MM.1S (cell line): ENCODE measurements around the gene CYP46A1.

ENCODE experiments used
- DNase-seq: peaks from one replicate; pipeline ENCODE4 v3.0.0-alpha.2; 2015
- H2AFZ ChIP-seq: fragments of 300-600 bp; sonication (generic); 2 replicates; pipeline ENCODE4 v1.6.0; 2016; ENCODE audit warnings: antibody characterized with exemption, low read length
- H3F3A ChIP-seq: fragments of 300-600 bp; sonication (generic); 2 replicates; pipeline ENCODE4 v1.6.1; 2016; ENCODE audit warnings: mild to moderate bottlenecking, antibody characterized with exemption, low read length, moderate library complexity, mixed read lengths; ENCODE audit not compliant: insufficient read depth
- H3K27ac ChIP-seq: fragments of 300-600 bp; sonication (generic); 2 replicates; pipeline ENCODE4 v1.5.1; 2016; ENCODE audit warnings: mild to moderate bottlenecking, low read length
- H3K27me3 ChIP-seq: fragments of 300-600 bp; sonication (generic); replicated peaks from 2 replicates; pipeline ENCODE4 v1.6.0; 2016; ENCODE audit warnings: low read length; ENCODE audit not compliant: insufficient read depth
- H3K36me3 ChIP-seq: fragments of 300-600 bp; sonication (generic); replicated peaks from 2 replicates; pipeline ENCODE4 v1.6.1; 2016; ENCODE audit warnings: mild to moderate bottlenecking, low read length, mixed read lengths; ENCODE audit not compliant: insufficient read depth
- H3K4me1 ChIP-seq: fragments of 300-600 bp; sonication (generic); 2 replicates; pipeline ENCODE4 v1.6.1; 2016; ENCODE audit warnings: low read length, mixed read lengths
- H3K4me2 ChIP-seq: fragments of 300-600 bp; sonication (generic); 2 replicates; pipeline ENCODE4 v1.6.0; 2016; ENCODE audit warnings: low read depth, low read length
- H3K4me3 ChIP-seq: fragments of 300-600 bp; sonication (generic); 2 replicates; pipeline ENCODE4 v1.5.1; 2016; ENCODE audit warnings: low read length, mixed read lengths
- H3K79me2 ChIP-seq: fragments of 300-600 bp; sonication (generic); 2 replicates; pipeline ENCODE4 v1.6.1; 2016; ENCODE audit warnings: mixed run types, low read length, mixed read lengths
- H3K9ac ChIP-seq: fragments of 300-600 bp; sonication (generic); 2 replicates; pipeline ENCODE4 v1.6.1; 2016; ENCODE audit warnings: low read length, mixed read lengths
- H3K9me2 ChIP-seq: fragments of 300-600 bp; sonication (generic); replicated peaks from 2 replicates; pipeline ENCODE4 v1.6.1; 2016; ENCODE audit warnings: mild to moderate bottlenecking, low read length, mixed read lengths; ENCODE audit not compliant: insufficient read depth
- H3K9me3 ChIP-seq: fragments of 300-600 bp; sonication (generic); replicated peaks from 2 replicates; pipeline ENCODE4 v1.6.1; 2016; ENCODE audit warnings: mild to moderate bottlenecking, low read length, mixed read lengths; ENCODE audit not compliant: insufficient read depth
- H4K20me1 ChIP-seq: fragments of 300-600 bp; sonication (generic); 2 replicates; pipeline ENCODE4 v1.6.1; 2016; ENCODE audit warnings: mild to moderate bottlenecking, low read length, moderate library complexity, mixed read lengths; ENCODE audit not compliant: insufficient read depth
- CTCF ChIP-seq: fragments of 300-600 bp; sonication (generic); IDR thresholded peaks from 2 replicates; pipeline ENCODE4 v1.5.1; 2016; ENCODE audit warnings: antibody characterized with exemption, low read length, mixed read lengths
- EZH2 ChIP-seq: fragments of 300-600 bp; sonication (generic); optimal IDR thresholded peaks from 2 replicates; pipeline ENCODE3; 2017; ENCODE audit warnings: low read depth, mild to moderate bottlenecking, antibody characterized with exemption, low read length, mixed read lengths
- EZH2phosphoT487 ChIP-seq: fragments of 300-600 bp; sonication (generic); IDR thresholded peaks from 2 replicates; pipeline ENCODE4 v1.6.1; 2018; ENCODE audit warnings: antibody characterized with exemption, low read length

CYP46A1 gene

GRCh38 chr14:99717682-99718013 lies 33.5 kb downstream of the CYP46A1 start:
- TF ChIP-seq CTCF (no peak), EZH2phosphoT487 (no peak), EZH2 (no peak)
- DNase-seq, result no peak
- no peaks in the 10 kb centered on the region for H4K20me1 ChIP-seq
- H3K9me2 ChIP-seq, result no peaks in the 10 kb centered on the region
- H3K27ac ChIP-seq, result no peak overlapping the region
- no peaks in the 10 kb centered on the region for H3K4me1 ChIP-seq
- H3K79me2 ChIP-seq, result no peaks in the 10 kb centered on the region
- no peaks in the 10 kb centered on the region for H3K36me3 ChIP-seq
- no peaks in the 10 kb centered on the region for H3F3A ChIP-seq
- no peaks in the 10 kb centered on the region for H3K9me3 ChIP-seq
- no peak overlapping the region for H3K9ac ChIP-seq
- no peak overlapping the region for H3K4me2 ChIP-seq
- H2AFZ ChIP-seq, result no peak overlapping the region
- no peaks in the 10 kb centered on the region for H3K27me3 ChIP-seq
- H3K4me3 ChIP-seq, result no peak overlapping the region

GRCh38 chr14:99718031-99718810 lies 34.1 kb downstream of the CYP46A1 start:
- TF ChIP-seq EZH2phosphoT487 (no peak), CTCF (no peak), EZH2 (no peak)
- Histone ChIP-seq H3K36me3 (no peaks in the 10 kb centered on the region), H3K4me2 (no peak overlapping the region), H3K4me1 (no peaks in the 10 kb centered on the region), H3K79me2 (no peaks in the 10 kb centered on the region), H3K9ac (no peak overlapping the region), H3K27me3 (no peaks in the 10 kb centered on the region), H3F3A (no peaks in the 10 kb centered on the region), H3K9me2 (no peaks in the 10 kb centered on the region), H3K27ac (no peak overlapping the region), H2AFZ (no peak overlapping the region), H3K9me3 (no peaks in the 10 kb centered on the region), H3K4me3 (no peak overlapping the region), H4K20me1 (no peaks in the 10 kb centered on the region)
- DNase-seq, result no peak

GRCh38 chr14:99718811-99719192 lies 34.7 kb downstream of the CYP46A1 start:
- H3K9me2 ChIP-seq, result no peaks in the 10 kb centered on the region
- no peaks in the 10 kb centered on the region for H3K4me1 ChIP-seq
- no peak overlapping the region for H3K9ac ChIP-seq
- H3K4me3 ChIP-seq, result no peak overlapping the region
- no peak overlapping the region for H3K27ac ChIP-seq
- no peaks in the 10 kb centered on the region for H4K20me1 ChIP-seq
- no peak overlapping the region for H3K4me2 ChIP-seq
- no peak overlapping the region for H2AFZ ChIP-seq
- no peaks in the 10 kb centered on the region for H3F3A ChIP-seq
- no peaks in the 10 kb centered on the region for H3K27me3 ChIP-seq
- H3K36me3 ChIP-seq, result no peaks in the 10 kb centered on the region
- TF ChIP-seq EZH2phosphoT487 (no peak), EZH2 (no peak), CTCF (no peak)
- H3K79me2 ChIP-seq, result no peaks in the 10 kb centered on the region
- H3K9me3 ChIP-seq, result no peaks in the 10 kb centered on the region
- DNase-seq, result no peak
